HEK293 (cell line): ENCODE measurements around the gene PDGFA.

Experiments
- AEBP2 ChIP-seq: fragments of 450-650 bp; formaldehyde crosslinking; IDR thresholded peaks from 2 replicates; pipeline ENCODE4 v1.5.1; 2016; ENCODE audit warnings: missing biosample characterization, missing genetic modification characterization, borderline replicate concordance
- KLF16 ChIP-seq: fragments of 450-650 bp; formaldehyde crosslinking; IDR thresholded peaks from 2 replicates; pipeline ENCODE4 v1.5.1; 2017; ENCODE audit warnings: missing biosample characterization, missing genetic modification characterization
- MEIS1 ChIP-seq: sonication (generic); formaldehyde crosslinking; IDR thresholded peaks from 2 replicates; pipeline ENCODE4 v1.8.1; 2022; ENCODE audit warnings: missing genetic modification reagents, mild to moderate bottlenecking, borderline replicate concordance
- PRDM6 ChIP-seq: fragments of 450-650 bp; formaldehyde crosslinking; IDR thresholded peaks from 2 replicates; pipeline ENCODE4 v1.5.1; 2017; ENCODE audit warnings: missing biosample characterization, missing genetic modification characterization
- TRIM28 ChIP-seq: IDR thresholded peaks from 2 replicates; pipeline ENCODE4 v1.6.1; 2011; ENCODE audit warnings: low read length, control low read depth, borderline replicate concordance
- YY1 ChIP-seq: fragments of 450-650 bp; formaldehyde crosslinking; IDR thresholded peaks from 2 replicates; pipeline ENCODE4 v1.5.1; 2018; ENCODE audit warnings: missing biosample characterization, missing genetic modification characterization
- ZEB2 ChIP-seq: fragments of 450-650 bp; formaldehyde crosslinking; IDR thresholded peaks from 2 replicates; pipeline ENCODE4 v1.5.1; 2016; ENCODE audit warnings: missing biosample characterization, missing genetic modification characterization
- ZNF112 ChIP-seq: fragments of 450-650 bp; formaldehyde crosslinking; IDR thresholded peaks from 2 replicates; pipeline ENCODE4 v1.5.0; 2017; ENCODE audit warnings: missing biosample characterization, missing genetic modification characterization
- ZNF114 ChIP-seq: fragments of 450-650 bp; formaldehyde crosslinking; IDR thresholded peaks from 2 replicates; pipeline ENCODE4 v1.5.0; 2017; ENCODE audit warnings: missing biosample characterization, missing genetic modification characterization
- ZNF138 ChIP-seq: fragments of 450-650 bp; formaldehyde crosslinking; IDR thresholded peaks from 2 replicates; pipeline ENCODE4 v1.5.1; 2016; ENCODE audit warnings: missing biosample characterization, missing genetic modification characterization, borderline replicate concordance
- ZNF146 ChIP-seq: fragments of 450-650 bp; formaldehyde crosslinking; IDR thresholded peaks from 2 replicates; pipeline ENCODE4 v1.5.1; 2016; ENCODE audit warnings: missing biosample characterization, missing genetic modification characterization
- ZNF16 ChIP-seq: fragments of 450-650 bp; formaldehyde crosslinking; IDR thresholded peaks from 2 replicates; pipeline ENCODE4 v1.5.1; 2016; ENCODE audit warnings: low read depth, missing biosample characterization, missing genetic modification characterization
- ZNF174 ChIP-seq: fragments of 450-650 bp; formaldehyde crosslinking; IDR thresholded peaks from 2 replicates; pipeline ENCODE4 v1.5.0; 2017; ENCODE audit warnings: missing biosample characterization, mild to moderate bottlenecking, missing genetic modification characterization
- ZNF211 ChIP-seq: fragments of 450-650 bp; formaldehyde crosslinking; IDR thresholded peaks from 2 replicates; pipeline ENCODE4 v1.5.1; 2016; ENCODE audit warnings: low read depth, missing biosample characterization, missing genetic modification characterization
- ZNF214 ChIP-seq: fragments of 450-650 bp; formaldehyde crosslinking; IDR thresholded peaks from 2 replicates; pipeline ENCODE4 v1.5.1; 2017; ENCODE audit warnings: missing biosample characterization, mild to moderate bottlenecking, missing genetic modification characterization, borderline replicate concordance
- ZNF266 ChIP-seq: fragments of 450-650 bp; formaldehyde crosslinking; IDR thresholded peaks from 2 replicates; pipeline ENCODE4 v1.5.1; 2016; ENCODE audit warnings: missing biosample characterization, missing genetic modification characterization, low read depth
- ZNF302 ChIP-seq: fragments of 450-650 bp; formaldehyde crosslinking; IDR thresholded peaks from 2 replicates; pipeline ENCODE4 v1.5.1; 2016; ENCODE audit warnings: missing biosample characterization, missing genetic modification characterization, low read depth
- ZNF341 ChIP-seq: fragments of 450-650 bp; formaldehyde crosslinking; IDR thresholded peaks from 2 replicates; pipeline ENCODE4; 2016; ENCODE audit warnings: low read depth, missing biosample characterization, missing genetic modification characterization
- ZNF423 ChIP-seq: fragments of 450-650 bp; formaldehyde crosslinking; IDR thresholded peaks from 2 replicates; pipeline ENCODE4 v1.5.1; 2016; ENCODE audit warnings: missing biosample characterization, missing genetic modification characterization
- ZNF473 ChIP-seq: fragments of 450-650 bp; formaldehyde crosslinking; IDR thresholded peaks from 2 replicates; pipeline ENCODE4 v1.5.1; 2017; ENCODE audit warnings: missing biosample characterization, missing genetic modification characterization
- ZNF571 ChIP-seq: fragments of 450-650 bp; formaldehyde crosslinking; IDR thresholded peaks from 2 replicates; pipeline ENCODE4 v1.5.0; 2017; ENCODE audit warnings: missing biosample characterization, missing genetic modification characterization
- ZNF585B ChIP-seq: fragments of 450-650 bp; formaldehyde crosslinking; IDR thresholded peaks from 2 replicates; pipeline ENCODE4 v1.5.1; 2016; ENCODE audit warnings: missing biosample characterization, missing genetic modification characterization
- ZNF660 ChIP-seq: fragments of 450-650 bp; IDR thresholded peaks from 2 replicates; pipeline ENCODE4 v1.5.1; 2018; ENCODE audit warnings: missing biosample characterization, mild to moderate bottlenecking, missing genetic modification characterization
- ZNF785 ChIP-seq: fragments of 450-650 bp; formaldehyde crosslinking; IDR thresholded peaks from 2 replicates; pipeline ENCODE4 v1.5.1; 2016; ENCODE audit warnings: missing biosample characterization, missing genetic modification characterization
- ZNF830 ChIP-seq: fragments of 450-650 bp; IDR thresholded peaks from 2 replicates; pipeline ENCODE4 v1.5.0; 2018; ENCODE audit warnings: missing biosample characterization, missing genetic modification characterization, low read depth, mild to moderate bottlenecking, moderate library complexity
- TF ChIP-seq, protein P1 (sequence below): IDR thresholded peaks from 2 replicates; pipeline ENCODE4 v1.6.1; 2011; ENCODE audit warnings: mild to moderate bottlenecking, low read depth, low read length, borderline replicate concordance
- TF ChIP-seq, protein P2 (sequence below): fragments of 450-650 bp; formaldehyde crosslinking; IDR thresholded peaks from 2 replicates; pipeline ENCODE4 v1.5.1; 2016; ENCODE audit warnings: missing biosample characterization, missing genetic modification characterization
- TF ChIP-seq, protein P3 (sequence below): fragments of 450-650 bp; formaldehyde crosslinking; IDR thresholded peaks from 2 replicates; pipeline ENCODE4 v1.5.1; 2016; ENCODE audit warnings: missing biosample characterization, missing genetic modification characterization
- TF ChIP-seq, protein P4 (sequence below): fragments of 450-650 bp; formaldehyde crosslinking; IDR thresholded peaks from 2 replicates; pipeline ENCODE4 v1.5.1; 2016; ENCODE audit warnings: missing biosample characterization, missing genetic modification characterization, low read depth

The PDGFA gene

DNA sequence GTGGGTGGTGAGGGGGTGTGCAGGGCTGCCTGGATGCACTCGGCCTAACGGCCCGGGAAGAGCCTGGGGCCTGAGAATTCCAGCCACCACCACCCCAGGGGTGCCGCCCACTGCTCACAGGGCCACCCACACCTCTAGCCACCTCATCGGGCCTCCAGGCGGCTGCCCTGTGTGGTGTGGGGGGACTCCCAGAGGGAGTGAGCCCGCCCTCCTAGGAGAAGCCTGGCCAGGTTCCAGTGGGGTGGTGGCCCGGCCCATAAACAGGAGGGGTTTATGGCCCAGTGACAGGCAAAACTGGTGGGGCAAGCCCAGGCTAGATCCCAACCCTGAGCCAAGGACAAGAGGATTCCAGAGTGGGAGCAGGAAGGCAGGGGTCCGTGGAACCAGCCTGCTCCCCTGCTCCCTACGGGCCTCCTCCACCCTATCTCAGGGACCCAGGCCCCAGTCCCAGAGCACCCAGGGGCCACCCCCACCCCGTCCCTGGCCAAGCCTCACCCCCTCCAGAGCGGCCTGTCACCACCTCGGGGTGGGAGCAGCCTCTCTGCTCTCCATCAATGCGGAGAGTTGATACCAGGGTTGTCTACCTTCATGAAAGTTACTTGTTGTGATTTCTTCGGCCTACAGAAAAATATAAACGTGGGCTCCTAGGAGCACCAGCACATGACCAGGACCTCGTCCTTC is 20.2 kb upstream of the PDGFA start (continued):
- TF ChIP-seq PRDM6 (tag by site-specific recombination) (no peak), ZNF211 (tag by site-specific recombination) (no peak), KLF16 (no peak), ZNF302 (no peak), ZNF138 (tag by site-specific recombination) (no peak), ZNF473 (tag by site-specific recombination) (no peak), ZEB2 (tag by site-specific recombination) (peak; percentile 49; the same call in 1 of the 2 replicates), TRIM28 (no peak), ZNF16 (tag by site-specific recombination) (no peak), ZNF174 (tag by site-specific recombination) (no peak), YY1 (tag by site-specific recombination) (no peak), ZNF114 (tag by site-specific recombination) (no peak), ZNF112 (tag by site-specific recombination) (no peak), ZNF585B (tag by site-specific recombination) (no peak), ZNF423 (tag by site-specific recombination) (peak; percentile 77; the same call in 1 of the 2 replicates), ZNF571 (tag by site-specific recombination) (no peak), ZNF146 (tag by site-specific recombination) (no peak), ZNF660 (tag by site-specific recombination) (no peak), ZNF830 (tag by site-specific recombination) (no peak), ZNF214 (no peak), MEIS1 (no peak), AEBP2 (tag by site-specific recombination) (no peak), ZNF341 (peak; percentile 64), ZNF785 (tag by site-specific recombination) (no peak), ZNF266 (no peak)
- TF ChIP-seq, protein P1, sequence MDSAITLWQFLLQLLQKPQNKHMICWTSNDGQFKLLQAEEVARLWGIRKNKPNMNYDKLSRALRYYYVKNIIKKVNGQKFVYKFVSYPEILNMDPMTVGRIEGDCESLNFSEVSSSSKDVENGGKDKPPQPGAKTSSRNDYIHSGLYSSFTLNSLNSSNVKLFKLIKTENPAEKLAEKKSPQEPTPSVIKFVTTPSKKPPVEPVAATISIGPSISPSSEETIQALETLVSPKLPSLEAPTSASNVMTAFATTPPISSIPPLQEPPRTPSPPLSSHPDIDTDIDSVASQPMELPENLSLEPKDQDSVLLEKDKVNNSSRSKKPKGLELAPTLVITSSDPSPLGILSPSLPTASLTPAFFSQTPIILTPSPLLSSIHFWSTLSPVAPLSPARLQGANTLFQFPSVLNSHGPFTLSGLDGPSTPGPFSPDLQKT, result no peak
- TF ChIP-seq, protein P2, sequence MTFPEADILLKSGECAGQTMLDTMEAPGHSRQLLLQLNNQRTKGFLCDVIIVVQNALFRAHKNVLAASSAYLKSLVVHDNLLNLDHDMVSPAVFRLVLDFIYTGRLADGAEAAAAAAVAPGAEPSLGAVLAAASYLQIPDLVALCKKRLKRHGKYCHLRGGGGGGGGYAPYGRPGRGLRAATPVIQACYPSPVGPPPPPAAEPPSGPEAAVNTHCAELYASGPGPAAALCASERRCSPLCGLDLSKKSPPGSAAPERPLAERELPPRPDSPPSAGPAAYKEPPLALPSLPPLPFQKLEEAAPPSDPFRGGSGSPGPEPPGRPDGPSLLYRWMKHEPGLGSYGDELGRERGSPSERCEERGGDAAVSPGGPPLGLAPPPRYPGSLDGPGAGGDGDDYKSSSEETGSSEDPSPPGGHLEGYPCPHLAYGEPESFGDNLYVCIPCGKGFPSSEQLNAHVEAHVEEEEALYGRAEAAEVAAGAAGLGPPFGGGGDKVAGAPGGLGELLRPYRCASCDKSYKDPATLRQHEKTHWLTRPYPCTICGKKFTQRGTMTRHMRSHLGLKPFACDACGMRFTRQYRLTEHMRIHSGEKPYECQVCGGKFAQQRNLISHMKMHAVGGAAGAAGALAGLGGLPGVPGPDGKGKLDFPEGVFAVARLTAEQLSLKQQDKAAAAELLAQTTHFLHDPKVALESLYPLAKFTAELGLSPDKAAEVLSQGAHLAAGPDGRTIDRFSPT (tag by site-specific recombination), result no peak
- TF ChIP-seq, protein P3, sequence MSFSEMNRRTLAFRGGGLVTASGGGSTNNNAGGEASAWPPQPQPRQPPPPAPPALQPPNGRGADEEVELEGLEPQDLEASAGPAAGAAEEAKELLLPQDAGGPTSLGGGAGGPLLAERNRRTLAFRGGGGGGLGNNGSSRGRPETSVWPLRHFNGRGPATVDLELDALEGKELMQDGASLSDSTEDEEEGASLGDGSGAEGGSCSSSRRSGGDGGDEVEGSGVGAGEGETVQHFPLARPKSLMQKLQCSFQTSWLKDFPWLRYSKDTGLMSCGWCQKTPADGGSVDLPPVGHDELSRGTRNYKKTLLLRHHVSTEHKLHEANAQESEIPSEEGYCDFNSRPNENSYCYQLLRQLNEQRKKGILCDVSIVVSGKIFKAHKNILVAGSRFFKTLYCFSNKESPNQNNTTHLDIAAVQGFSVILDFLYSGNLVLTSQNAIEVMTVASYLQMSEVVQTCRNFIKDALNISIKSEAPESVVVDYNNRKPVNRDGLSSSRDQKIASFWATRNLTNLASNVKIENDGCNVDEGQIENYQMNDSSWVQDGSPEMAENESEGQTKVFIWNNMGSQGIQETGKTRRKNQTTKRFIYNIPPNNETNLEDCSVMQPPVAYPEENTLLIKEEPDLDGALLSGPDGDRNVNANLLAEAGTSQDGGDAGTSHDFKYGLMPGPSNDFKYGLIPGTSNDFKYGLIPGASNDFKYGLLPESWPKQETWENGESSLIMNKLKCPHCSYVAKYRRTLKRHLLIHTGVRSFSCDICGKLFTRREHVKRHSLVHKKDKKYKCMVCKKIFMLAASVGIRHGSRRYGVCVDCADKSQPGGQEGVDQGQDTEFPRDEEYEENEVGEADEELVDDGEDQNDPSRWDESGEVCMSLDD (tag by site-specific recombination), result no peak
- TF ChIP-seq, protein P4, sequence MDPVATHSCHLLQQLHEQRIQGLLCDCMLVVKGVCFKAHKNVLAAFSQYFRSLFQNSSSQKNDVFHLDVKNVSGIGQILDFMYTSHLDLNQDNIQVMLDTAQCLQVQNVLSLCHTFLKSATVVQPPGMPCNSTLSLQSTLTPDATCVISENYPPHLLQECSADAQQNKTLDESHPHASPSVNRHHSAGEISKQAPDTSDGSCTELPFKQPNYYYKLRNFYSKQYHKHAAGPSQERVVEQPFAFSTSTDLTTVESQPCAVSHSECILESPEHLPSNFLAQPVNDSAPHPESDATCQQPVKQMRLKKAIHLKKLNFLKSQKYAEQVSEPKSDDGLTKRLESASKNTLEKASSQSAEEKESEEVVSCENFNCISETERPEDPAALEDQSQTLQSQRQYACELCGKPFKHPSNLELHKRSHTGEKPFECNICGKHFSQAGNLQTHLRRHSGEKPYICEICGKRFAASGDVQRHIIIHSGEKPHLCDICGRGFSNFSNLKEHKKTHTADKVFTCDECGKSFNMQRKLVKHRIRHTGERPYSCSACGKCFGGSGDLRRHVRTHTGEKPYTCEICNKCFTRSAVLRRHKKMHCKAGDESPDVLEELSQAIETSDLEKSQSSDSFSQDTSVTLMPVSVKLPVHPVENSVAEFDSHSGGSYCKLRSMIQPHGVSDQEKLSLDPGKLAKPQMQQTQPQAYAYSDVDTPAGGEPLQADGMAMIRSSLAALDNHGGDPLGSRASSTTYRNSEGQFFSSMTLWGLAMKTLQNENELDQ, result no peak
